HepG2 (cell line): ENCODE measurements around the gene ZBTB7B. TPM values are rescaled to one million over a fixed set of nuclear protein-coding genes. Genes with fewer than 3 reads are reported as not detected.
A peak's percentile ranks its signal among the peaks of the same experiment; 100 is the strongest.

Experiments used
- BCL6 ChIP-seq: IDR thresholded peaks from 2 replicates; pipeline ENCODE4 v1.6.1; 2016; ENCODE audit warnings: missing genetic modification reagents, missing compliant biosample characterization
- HNF1B ChIP-seq: sonication (generic); formaldehyde crosslinking; IDR thresholded peaks from 2 replicates; pipeline ENCODE4 v1.5.1; 2020; ENCODE audit warnings: mild to moderate bottlenecking, moderate library complexity, missing genetic modification reagents
- NBN ChIP-seq: fragments of 450-650 bp; conservative IDR thresholded peaks from 2 replicates; pipeline ENCODE4 v1.6.1; 2017
- PATZ1 ChIP-seq: sonication (generic); formaldehyde crosslinking; IDR thresholded peaks from 2 replicates; pipeline ENCODE4 v1.4.0; 2020; ENCODE audit warnings: missing genetic modification reagents
- POGK ChIP-seq: sonication (generic); formaldehyde crosslinking; conservative IDR thresholded peaks from 2 replicates; pipeline ENCODE4 v1.8.0; 2022; ENCODE audit warnings: mild to moderate bottlenecking, moderate library complexity, missing genetic modification reagents
- PTBP1 ChIP-seq: fragments of 200-400 bp; formaldehyde crosslinking; IDR thresholded peaks from 2 replicates; pipeline ENCODE4 v1.6.1; 2018; ENCODE audit warnings: low read length, low read depth; ENCODE audit not compliant: poor library complexity, severe bottlenecking
- RAD21 ChIP-seq: fragments of 450-650 bp; formaldehyde crosslinking; IDR thresholded peaks from 2 replicates; pipeline ENCODE4 v1.5.0; 2020; ENCODE audit warnings: mild to moderate bottlenecking
- SAP130 ChIP-seq: IDR thresholded peaks from 2 replicates; pipeline ENCODE4 v1.6.1; 2016; ENCODE audit warnings: low read depth
- SPEN ChIP-seq: sonication (generic); formaldehyde crosslinking; IDR thresholded peaks from 2 replicates; pipeline ENCODE4 v1.5.1; 2020; ENCODE audit warnings: low read depth, mild to moderate bottlenecking, missing genetic modification reagents
- STAG1 ChIP-seq: sonication (generic); formaldehyde crosslinking; IDR thresholded peaks from 2 replicates; pipeline ENCODE4 v1.4.0; 2020; ENCODE audit warnings: missing genetic modification reagents
- TEAD3 ChIP-seq: optimal IDR thresholded peaks from 2 replicates; pipeline ENCODE3; 2016; ENCODE audit warnings: borderline replicate concordance
- THAP8 ChIP-seq: sonication (generic); formaldehyde crosslinking; IDR thresholded peaks from 2 replicates; pipeline ENCODE4 v1.5.1; 2020; ENCODE audit warnings: missing genetic modification reagents, mild to moderate bottlenecking, borderline replicate concordance
- U2AF2 ChIP-seq: fragments of 200-400 bp; formaldehyde crosslinking; IDR thresholded peaks from 2 replicates; pipeline ENCODE4 v1.6.1; 2017; ENCODE audit warnings: low read depth, mild to moderate bottlenecking, low read length
- XRCC5 ChIP-seq: fragments of 200-400 bp; formaldehyde crosslinking; optimal IDR thresholded peaks from 2 replicates; pipeline ENCODE3; 2017; ENCODE audit warnings: mild to moderate bottlenecking, low read length
- ZBTB38 ChIP-seq: sonication (generic); formaldehyde crosslinking; IDR thresholded peaks from 2 replicates; pipeline ENCODE4 v1.5.1; 2020; ENCODE audit warnings: mild to moderate bottlenecking, missing genetic modification reagents
- ZFP91 ChIP-seq: sonication (generic); formaldehyde crosslinking; IDR thresholded peaks from 2 replicates; pipeline ENCODE4 v1.9.0; 2022; ENCODE audit warnings: missing genetic modification reagents, mild to moderate bottlenecking, borderline replicate concordance
- ZNF280B ChIP-seq: sonication (generic); formaldehyde crosslinking; IDR thresholded peaks from 2 replicates; pipeline ENCODE4 v1.5.0; 2020; ENCODE audit warnings: missing genetic modification reagents, mild to moderate bottlenecking, borderline replicate concordance
- ZSCAN29 ChIP-seq: sonication (generic); formaldehyde crosslinking; conservative IDR thresholded peaks from 2 replicates; pipeline ENCODE4 v1.4.0; 2020; ENCODE audit warnings: mild to moderate bottlenecking, missing genetic modification reagents
- polyA plus RNA-seq, 8 experiments: library from polyadenylated mRNA; depleted of rRNA in 3 of 8; stranded (reverse) in 7 of 8; unstranded in 1 of 8; fragments of >200 nt; fragmentation: Illumina TruSeq in 4 of 8; extraction: Trizol in 4 of 8; gene quantifications; 2 replicates each; pipeline versions ENCODE4 v1.2.1 to v1.2.3, GENCODE V29; 2011 to 2016; ENCODE audit warnings: low read depth in 4 of 8, missing spikeins in 1 of 8, mixed read lengths in 1 of 8; ENCODE audit not compliant: insufficient read depth in 1 of 8
- total RNA-seq, 5 experiments: library from RNA; depleted of rRNA; stranded (reverse); fragments of >200 nt; fragmentation: Illumina TruSeq; extraction: Trizol; gene quantifications; 2 replicates each; pipeline ENCODE4 v1.2.3, GENCODE V29; 2016; ENCODE audit warnings: low read depth in 1 of 5

The ZBTB7B gene
- total and polyA plus RNA-seq, 2 of the 13 experiments (the other 11 are each of a cell fraction or from before 2014, with no cell fraction given), result 15.5 to 17.5 TPM

- TF ChIP-seq THAP8 (no peak), U2AF2 (no peak), PATZ1 (CRISPR knock-in tag) (peak; percentile 40; the same call in 1 of the 2 replicates), ZBTB38 (CRISPR knock-in tag) (0 out of 2 replicates have a peak, but pooled peaks have one; percentile 25), ZSCAN29 (CRISPR knock-in tag) (no peak), SPEN (CRISPR knock-in tag) (no peak), ZFP91 (peak; percentile 85), SAP130 (CRISPR knock-in tag) (peak; percentile 31; the same call in 1 of the 2 replicates), XRCC5 (peak; percentile 58), BCL6 (peak; percentile 25; the same call in 1 of the 2 replicates), TEAD3 (CRISPR knock-in tag) (no peak), RAD21 (CRISPR knock-in tag) (peak; percentile 93), PTBP1 (no peak), STAG1 (CRISPR knock-in tag) (peak; percentile 95), POGK (0 out of 2 replicates have a peak, but pooled peaks have one; percentile 62), HNF1B (CRISPR knock-in tag) (peak; percentile 39; the same call in 1 of the 2 replicates), ZNF280B (peak; percentile 26; the same call in 1 of the 2 replicates), NBN (no peak)
These were observed 59.0 kb downstream of the ZBTB7B start (continued) for GRCh38 chr1:155061381-155062150.
